Measurements from ENCODE around the gene DAD1. TPM values are rescaled to one million over a fixed set of nuclear protein-coding genes. Genes with fewer than 3 reads are reported as not detected.
"Not testable (repeated sequence)": the region's sequence is repeated elsewhere in the genome, so short reads cannot be mapped to it uniquely, and the experiment has no call there.

Gene DAD1
- total RNA-seq, 1 donor from 2014 or later, result 236 TPM

- TF ChIP-seq, protein P1, sequence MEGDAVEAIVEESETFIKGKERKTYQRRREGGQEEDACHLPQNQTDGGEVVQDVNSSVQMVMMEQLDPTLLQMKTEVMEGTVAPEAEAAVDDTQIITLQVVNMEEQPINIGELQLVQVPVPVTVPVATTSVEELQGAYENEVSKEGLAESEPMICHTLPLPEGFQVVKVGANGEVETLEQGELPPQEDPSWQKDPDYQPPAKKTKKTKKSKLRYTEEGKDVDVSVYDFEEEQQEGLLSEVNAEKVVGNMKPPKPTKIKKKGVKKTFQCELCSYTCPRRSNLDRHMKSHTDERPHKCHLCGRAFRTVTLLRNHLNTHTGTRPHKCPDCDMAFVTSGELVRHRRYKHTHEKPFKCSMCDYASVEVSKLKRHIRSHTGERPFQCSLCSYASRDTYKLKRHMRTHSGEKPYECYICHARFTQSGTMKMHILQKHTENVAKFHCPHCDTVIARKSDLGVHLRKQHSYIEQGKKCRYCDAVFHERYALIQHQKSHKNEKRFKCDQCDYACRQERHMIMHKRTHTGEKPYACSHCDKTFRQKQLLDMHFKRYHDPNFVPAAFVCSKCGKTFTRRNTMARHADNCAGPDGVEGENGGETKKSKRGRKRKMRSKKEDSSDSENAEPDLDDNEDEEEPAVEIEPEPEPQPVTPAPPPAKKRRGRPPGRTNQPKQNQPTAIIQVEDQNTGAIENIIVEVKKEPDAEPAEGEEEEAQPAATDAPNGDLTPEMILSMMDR (IDR thresholded peaks at IDR 0.05; ENCODE audit: insufficient read depth, low read length, severe bottlenecking), result no peak
- no peak for FAIRE-seq
- Histone ChIP-seq H3K4me3 (ENCODE audit: low read depth, low read length) (no peak overlapping the region), H3K36me3 (ENCODE audit: control insufficient read depth, insufficient read depth, low read length) (no peaks in the 10 kb centered on the region), H3K27me3 (ENCODE audit: control insufficient read depth, insufficient read depth, low read length) (no peaks in the 10 kb centered on the region)
- no peak for DNase-seq (ENCODE audit: low read depth)
These were observed 41.6 kb downstream of the DAD1 start for GRCh38 chr14:22547313-22547947.

GRCh38 chr14:22546722-22547071 is 42.3 kb downstream of the DAD1 start:
- Histone ChIP-seq H3K4me3 (ENCODE audit: low read depth, low read length) (no peak overlapping the region), H3K36me3 (ENCODE audit: control insufficient read depth, insufficient read depth, low read length) (no peaks in the 10 kb centered on the region), H3K27me3 (ENCODE audit: control insufficient read depth, insufficient read depth, low read length) (no peaks in the 10 kb centered on the region)
- TF ChIP-seq, protein P1 (IDR thresholded peaks at IDR 0.05; ENCODE audit: insufficient read depth, low read length, severe bottlenecking), result no peak
- DNase-seq (ENCODE audit: low read depth) (no peak), FAIRE-seq (no peak)

- no peak for FAIRE-seq
- peak; percentile 41 for DNase-seq (ENCODE audit: low read depth)
- TF ChIP-seq, protein P1 (IDR thresholded peaks at IDR 0.05; ENCODE audit: insufficient read depth, low read length, severe bottlenecking), result no peak
- H3K36me3 ChIP-seq (ENCODE audit: control insufficient read depth, insufficient read depth, low read length), result no peaks in the 10 kb centered on the region
- H3K4me3 ChIP-seq (ENCODE audit: low read depth, low read length), result no peak overlapping the region
- H3K27me3 ChIP-seq (ENCODE audit: control insufficient read depth, insufficient read depth, low read length), result no peaks in the 10 kb centered on the region
These were observed 42.9 kb downstream of the DAD1 start for GRCh38 chr14:22545842-22546721.

DNA sequence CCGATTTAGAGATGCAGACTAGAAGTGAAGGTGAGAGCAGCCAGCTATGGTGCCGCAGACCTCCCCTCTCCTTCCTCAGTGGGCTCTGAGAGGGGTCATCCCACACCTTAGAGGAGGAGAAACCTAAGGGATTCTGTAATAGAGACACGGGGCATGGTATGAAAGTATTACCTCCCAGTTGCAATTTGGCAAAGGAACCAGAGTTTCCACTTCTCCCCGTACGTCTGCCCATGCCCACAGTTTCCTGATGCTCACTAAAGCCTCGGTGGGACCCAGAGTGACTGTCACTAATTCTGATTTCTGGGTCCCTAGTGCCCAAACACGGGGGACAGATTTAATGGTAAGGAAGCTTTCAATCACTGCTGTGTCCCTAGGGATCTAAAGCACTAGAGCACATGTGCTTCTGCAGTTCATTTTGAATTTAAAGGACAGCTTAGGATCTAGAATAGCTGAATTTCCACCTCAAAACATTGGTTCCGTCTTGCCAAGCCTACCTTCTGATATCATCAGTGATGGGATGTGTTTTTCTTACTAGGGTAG is 44.1 kb downstream of the DAD1 start:
- no peak overlapping the region for H3K4me3 ChIP-seq (ENCODE audit: low read depth, low read length)
- DNase-seq (ENCODE audit: low read depth) (no peak), FAIRE-seq (no peak)
- no peaks in the 10 kb centered on the region for H3K27me3 ChIP-seq (ENCODE audit: control insufficient read depth, insufficient read depth, low read length)
- TF ChIP-seq, protein P1 (IDR thresholded peaks at IDR 0.05; ENCODE audit: insufficient read depth, low read length, severe bottlenecking), result no peak
- no peaks in the 10 kb centered on the region for H3K36me3 ChIP-seq (ENCODE audit: control insufficient read depth, insufficient read depth, low read length)

DNA sequence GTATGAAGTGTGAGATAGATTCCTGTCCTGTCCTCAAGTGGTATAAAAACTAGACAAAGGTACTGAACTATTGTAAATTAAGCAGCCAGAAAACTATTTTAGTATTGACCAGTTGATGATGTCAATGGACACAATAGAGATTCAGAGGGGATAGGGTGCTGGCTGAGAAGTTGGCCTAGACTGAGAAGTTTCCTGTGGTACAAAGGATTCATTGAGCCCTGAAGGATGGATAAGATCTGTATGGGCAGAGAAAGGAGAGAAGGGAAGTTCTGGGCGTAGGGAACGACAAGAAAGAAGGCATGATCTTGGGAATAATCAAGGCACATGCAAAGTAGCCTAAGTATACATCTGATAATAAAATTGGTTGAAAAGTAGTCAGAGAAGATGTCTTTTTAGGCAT is 44.6 kb downstream of the DAD1 start:
- Histone ChIP-seq H3K4me3 (ENCODE audit: low read depth, low read length) (no peak overlapping the region), H3K36me3 (ENCODE audit: control insufficient read depth, insufficient read depth, low read length) (no peaks in the 10 kb centered on the region), H3K27me3 (ENCODE audit: control insufficient read depth, insufficient read depth, low read length) (no peaks in the 10 kb centered on the region)
- no peak for DNase-seq (ENCODE audit: low read depth)
- FAIRE-seq, result no peak
- TF ChIP-seq, protein P1 (IDR thresholded peaks at IDR 0.05; ENCODE audit: insufficient read depth, low read length, severe bottlenecking), result no peak

DNA sequence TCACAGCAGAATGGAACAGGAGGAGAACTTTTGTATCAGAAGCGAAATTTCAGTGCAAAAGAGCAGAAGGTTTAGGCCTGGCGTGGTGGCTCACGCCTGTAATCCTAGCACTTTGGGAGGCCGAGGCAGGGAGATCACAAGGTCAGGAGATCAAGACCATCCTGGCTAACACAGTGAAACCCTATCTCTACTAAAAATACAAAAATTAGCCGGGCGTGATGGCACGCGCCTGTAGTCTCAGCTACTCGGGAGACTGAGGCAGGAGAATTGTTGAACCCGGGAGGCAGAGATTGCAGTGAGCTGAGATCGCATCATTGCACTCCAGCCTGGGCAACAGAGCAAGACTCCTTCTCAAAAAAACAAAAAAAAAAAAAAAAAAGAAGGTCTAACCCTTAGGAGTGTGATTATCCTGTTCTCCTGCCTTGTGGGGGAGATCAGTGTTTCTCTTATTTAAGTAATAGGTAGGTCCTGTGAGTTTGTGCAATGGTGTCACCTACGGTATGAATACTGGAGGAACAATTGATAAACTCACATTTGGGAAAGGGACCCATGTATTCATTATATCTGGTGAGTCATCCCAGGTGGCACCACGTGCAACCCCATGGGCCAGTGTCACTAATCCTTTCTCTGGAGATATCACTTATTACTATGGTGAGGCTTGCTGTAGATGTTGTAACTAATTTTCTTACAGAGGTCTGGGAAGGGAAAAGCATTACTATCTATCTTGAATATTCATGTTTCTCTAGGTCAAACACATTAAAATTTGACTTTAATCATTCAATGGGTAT is 45.3 kb downstream of the DAD1 start:
- H3K27me3 ChIP-seq (ENCODE audit: control insufficient read depth, insufficient read depth, low read length); H3K4me3 ChIP-seq (ENCODE audit: low read depth, low read length); H3K36me3 ChIP-seq (ENCODE audit: control insufficient read depth, insufficient read depth, low read length); FAIRE-seq; DNase-seq (ENCODE audit: low read depth): not testable (repeated sequence)
